ENCODE data around the gene SFMBT1. TPM values are rescaled to one million over a fixed set of nuclear protein-coding genes. Genes with fewer than 3 reads are reported as not detected.

SFMBT1 gene
- total RNA-seq, 1 experiment from 2014 or later, result 14.3 TPM

- Histone ChIP-seq H3F3A (ENCODE audit: insufficient read depth, low read depth) (no peaks in the 10 kb centered on the region), H3K27me3 (ENCODE audit: insufficient read depth, low read depth) (no peaks in the 10 kb centered on the region), H3K9me2 (ENCODE audit: insufficient read depth) (no peaks in the 10 kb centered on the region), H4K20me1 (ENCODE audit: insufficient read depth) (no peaks in the 10 kb centered on the region), H3K27ac (no peak overlapping the region), H3K4me3 (no peak overlapping the region), H3K4me2 (no peak overlapping the region), H3K36me3 (ENCODE audit: low read depth) (no peaks in the 10 kb centered on the region), H3K9me3 (ENCODE audit: insufficient read depth, low read depth) (no peaks in the 10 kb centered on the region), H3K4me1 (replicated peaks; ENCODE audit: insufficient read depth) (no peaks in the 10 kb centered on the region), H3K79me2 (ENCODE audit: low read depth) (no peaks in the 10 kb centered on the region), H2AFZ (no peak overlapping the region)
- TF ChIP-seq CTCF (conservative IDR thresholded peaks at IDR 0.05), result no peak
- TF ChIP-seq EZH2 (IDR thresholded peaks at IDR 0.05; ENCODE audit: low read depth), result no peak
- intact Hi-C loops (cut with micrococcal nuclease; ENCODE audit: unreplicated experiment), result no loop called here
- BruUV-seq (replicated peaks), result no TSS peak
- POLR2A ChIA-PET (ENCODE audit: unreplicated experiment), result no interaction called here
- CTCF ChIA-PET, result no interaction called here
- no peak for DNase-seq
Measured at GRCh38 chr3:53077476-53078220, 31.8 kb upstream of the SFMBT1 start.

- no peak overlapping the region for H2AFZ ChIP-seq
- H3K9me2 ChIP-seq (ENCODE audit: insufficient read depth), result no peaks in the 10 kb centered on the region
- H3K4me1 ChIP-seq (replicated peaks; ENCODE audit: insufficient read depth), result 0 out of 2 replicates have a peak, but pooled peaks cover 3% of the 10 kb centered on the region
- no peaks in the 10 kb centered on the region for H3F3A ChIP-seq (ENCODE audit: insufficient read depth, low read depth)
- no peaks in the 10 kb centered on the region for H3K27me3 ChIP-seq (ENCODE audit: insufficient read depth, low read depth)
- H3K27ac ChIP-seq, result no peak overlapping the region
- no peaks in the 10 kb centered on the region for H3K9me3 ChIP-seq (ENCODE audit: insufficient read depth, low read depth)
- BruUV-seq (replicated peaks), result no TSS peak
- TF ChIP-seq EZH2 (IDR thresholded peaks at IDR 0.05; ENCODE audit: low read depth) (no peak), CTCF (conservative IDR thresholded peaks at IDR 0.05) (no peak)
- no peak overlapping the region for H3K4me2 ChIP-seq
- no peaks in the 10 kb centered on the region for H3K79me2 ChIP-seq (ENCODE audit: low read depth)
- no peaks in the 10 kb centered on the region for H3K36me3 ChIP-seq (ENCODE audit: low read depth)
- no peak for DNase-seq
- H4K20me1 ChIP-seq (ENCODE audit: insufficient read depth), result no peaks in the 10 kb centered on the region
- ChIA-PET POLR2A (ENCODE audit: unreplicated experiment) (no interaction called here), CTCF (interaction anchor here (0.6 kb wide), 1 partner anchor 663 kb away, joined by 4 read pairs; no protein-coding TSS in a partner anchor)
- intact Hi-C loops (cut with micrococcal nuclease; ENCODE audit: unreplicated experiment), result no loop called here
- no peak overlapping the region for H3K4me3 ChIP-seq
Measured at GRCh38 chr3:53075743-53076140, 29.9 kb upstream of the SFMBT1 start.

GRCh38 chr3:53074761-53075742 is 29.2 kb upstream of the SFMBT1 start:
- no peak for DNase-seq
- H3K27me3 ChIP-seq (ENCODE audit: insufficient read depth, low read depth), result no peaks in the 10 kb centered on the region
- BruUV-seq (replicated peaks), result no TSS peak
- no peaks in the 10 kb centered on the region for H3K36me3 ChIP-seq (ENCODE audit: low read depth)
- POLR2A ChIA-PET (ENCODE audit: unreplicated experiment), result no interaction called here
- no peaks in the 10 kb centered on the region for H3K9me2 ChIP-seq (ENCODE audit: insufficient read depth)
- H3K79me2 ChIP-seq (ENCODE audit: low read depth), result no peaks in the 10 kb centered on the region
- no peak overlapping the region for H3K27ac ChIP-seq
- no peak overlapping the region for H3K4me3 ChIP-seq
- CTCF ChIA-PET, result interaction anchor here (0.6 kb wide), 1 partner anchor 663 kb away, joined by 4 read pairs; no protein-coding TSS in a partner anchor
- no peak overlapping the region for H2AFZ ChIP-seq
- intact Hi-C loops (cut with micrococcal nuclease; ENCODE audit: unreplicated experiment), result loop anchor here (5.0 kb wide), 1 partner anchor 648 kb away; no protein-coding TSS in a partner anchor
- H4K20me1 ChIP-seq (ENCODE audit: insufficient read depth), result no peaks in the 10 kb centered on the region
- 0 out of 2 replicates have a peak, but pooled peaks cover 3% of the 10 kb centered on the region for H3K4me1 ChIP-seq (replicated peaks; ENCODE audit: insufficient read depth)
- no peaks in the 10 kb centered on the region for H3F3A ChIP-seq (ENCODE audit: insufficient read depth, low read depth)
- no peak overlapping the region for H3K4me2 ChIP-seq
- no peaks in the 10 kb centered on the region for H3K9me3 ChIP-seq (ENCODE audit: insufficient read depth, low read depth)
- no peak for TF ChIP-seq CTCF (conservative IDR thresholded peaks at IDR 0.05)
- no peak for TF ChIP-seq EZH2 (IDR thresholded peaks at IDR 0.05; ENCODE audit: low read depth)

Data from PC-9 (cell line).